ENCODE measurements around the gene SUV39H2. TPM values are rescaled to one million over a fixed set of nuclear protein-coding genes. Genes with fewer than 3 reads are reported as not detected.
"Not testable (repeated sequence)": the region's sequence is repeated elsewhere in the genome, so short reads cannot be mapped to it uniquely, and the experiment has no call there.

Gene SUV39H2
- total RNA-seq, 1 experiment from 2014 or later, result 21.9 TPM

- DNase-seq (ENCODE audit: low read depth, low spot score) (no peak), ATAC-seq (no peak)
- no peak for TF ChIP-seq TCF7L2 (IDR thresholded peaks at IDR 0.05; ENCODE audit: low read depth, low read length)
- no peak for TF ChIP-seq REST (IDR thresholded peaks at IDR 0.05; ENCODE audit: insufficient read depth in 1 of 2, low read depth in 2 of 2, low read length in 1 of 2)
- no peak for TF ChIP-seq SIN3A (IDR thresholded peaks at IDR 0.05; ENCODE audit: borderline replicate concordance, insufficient read depth, low read depth, low read length)
- no peak for TF ChIP-seq CTCF (IDR thresholded peaks at IDR 0.05)
- Histone ChIP-seq H3K4me3 (ENCODE audit: low read depth in 2 of 2, low read length in 2 of 2) (no peak overlapping the region), H3K9me3 (ENCODE audit: control insufficient read depth, insufficient read depth, low read depth, low read length) (no peaks in the 10 kb centered on the region), H3K36me3 (ENCODE audit: control insufficient read depth, insufficient read depth, low read length) (no peaks in the 10 kb centered on the region; the same call in none of the 2 replicates), H3K4me1 (ENCODE audit: control insufficient read depth, insufficient read depth, low read length) (no peaks in the 10 kb centered on the region), H3K27me3 (ENCODE audit: control insufficient read depth, insufficient read depth, low read length) (no peaks in the 10 kb centered on the region), H3K27ac (ENCODE audit: low read length) (no peak overlapping the region)
- no TSS peak for BruUV-seq (replicated peaks)
- intact Hi-C loops (cut with micrococcal nuclease; ENCODE audit: unreplicated experiment), result no loop called here
- in situ Hi-C loops (cut with HindIII; ENCODE audit: low pct_unique_long_range_greater_than_20kb, low sequenced_read_pairs), result no loop called here
- CTCF ChIA-PET, result no interaction called here
- POLR2A ChIA-PET, result no interaction called here
Measured at GRCh38 chr10:14930610-14931009, 51.9 kb downstream of the SUV39H2 start.

- in situ Hi-C loops (cut with HindIII; ENCODE audit: low pct_unique_long_range_greater_than_20kb, low sequenced_read_pairs) (no loop called here), intact Hi-C loops (cut with micrococcal nuclease; ENCODE audit: unreplicated experiment) (no loop called here)
- no peak overlapping the region for H3K27ac ChIP-seq (ENCODE audit: low read length)
- no peaks in the 10 kb centered on the region for H3K27me3 ChIP-seq (ENCODE audit: control insufficient read depth, insufficient read depth, low read length)
- no peaks in the 10 kb centered on the region for H3K36me3 ChIP-seq (ENCODE audit: control insufficient read depth, insufficient read depth, low read length)
- CTCF ChIA-PET, result no interaction called here
- no peak overlapping the region for H3K4me3 ChIP-seq (ENCODE audit: low read depth in 2 of 2, low read length in 2 of 2)
- POLR2A ChIA-PET, result no interaction called here
- ATAC-seq (no peak), DNase-seq (ENCODE audit: low read depth, low spot score) (no peak)
- no peak for TF ChIP-seq POLR2AphosphoS5 (IDR thresholded peaks at IDR 0.05; ENCODE audit: low read depth, low read length)
- TF ChIP-seq CTCF (IDR thresholded peaks at IDR 0.05), result no peak
- no peak for TF ChIP-seq SIN3A (IDR thresholded peaks at IDR 0.05; ENCODE audit: borderline replicate concordance, insufficient read depth, low read depth, low read length)
- TF ChIP-seq TCF7L2 (IDR thresholded peaks at IDR 0.05; ENCODE audit: low read depth, low read length), result no peak
- no peak for TF ChIP-seq REST (IDR thresholded peaks at IDR 0.05; ENCODE audit: insufficient read depth in 1 of 2, low read depth in 2 of 2, low read length in 1 of 2)
- no peaks in the 10 kb centered on the region for H3K9me3 ChIP-seq (ENCODE audit: control insufficient read depth, insufficient read depth, low read depth, low read length)
- BruUV-seq (replicated peaks), result no TSS peak
- H3K4me1 ChIP-seq (ENCODE audit: control insufficient read depth, insufficient read depth, low read length), result no peaks in the 10 kb centered on the region
Measured at GRCh38 chr10:14936584-14936983, 57.9 kb downstream of the SUV39H2 start.

- BruUV-seq (replicated peaks); H3K9me3 ChIP-seq (ENCODE audit: control insufficient read depth, insufficient read depth, low read depth, low read length); H3K27ac ChIP-seq (ENCODE audit: low read length); H3K36me3 ChIP-seq (ENCODE audit: control insufficient read depth, insufficient read depth, low read length); ATAC-seq; H3K4me1 ChIP-seq (ENCODE audit: control insufficient read depth, insufficient read depth, low read length); intact Hi-C loops (cut with micrococcal nuclease; ENCODE audit: unreplicated experiment); CTCF ChIA-PET; H3K4me3 ChIP-seq (ENCODE audit: low read depth in 2 of 2, low read length in 2 of 2); H3K27me3 ChIP-seq (ENCODE audit: control insufficient read depth, insufficient read depth, low read length); DNase-seq (ENCODE audit: low read depth, low spot score); POLR2A ChIA-PET; in situ Hi-C loops (cut with HindIII; ENCODE audit: low pct_unique_long_range_greater_than_20kb, low sequenced_read_pairs): not testable (repeated sequence)
Measured at GRCh38 chr10:14938971-14939370, 60.3 kb downstream of the SUV39H2 start.

All from Panc1 (cell line).